HEK293 (cell line): ENCODE measurements around the gene NDUFV2.

Source experiments
- BCL11A ChIP-seq: fragments of 450-650 bp; formaldehyde crosslinking; IDR thresholded peaks from 2 replicates; pipeline ENCODE4 v1.5.1; 2016; ENCODE audit warnings: low read depth, missing biosample characterization, missing genetic modification characterization
- KLF1 ChIP-seq: fragments of 450-650 bp; formaldehyde crosslinking; IDR thresholded peaks from 2 replicates; pipeline ENCODE4 v1.5.1; 2016; ENCODE audit warnings: missing biosample characterization, missing genetic modification characterization
- SALL2 ChIP-seq: fragments of 450-650 bp; formaldehyde crosslinking; IDR thresholded peaks from 2 replicates; pipeline ENCODE4 v1.5.0; 2017; ENCODE audit warnings: missing biosample characterization, mild to moderate bottlenecking, missing genetic modification characterization, borderline replicate concordance
- YY1 ChIP-seq: fragments of 450-650 bp; formaldehyde crosslinking; IDR thresholded peaks from 2 replicates; pipeline ENCODE4 v1.5.1; 2018; ENCODE audit warnings: missing biosample characterization, missing genetic modification characterization
- ZNF121 ChIP-seq: fragments of 450-650 bp; formaldehyde crosslinking; IDR thresholded peaks from 2 replicates; pipeline ENCODE4 v1.5.1; 2016; ENCODE audit warnings: missing biosample characterization, missing genetic modification characterization
- ZNF350 ChIP-seq: fragments of 450-650 bp; formaldehyde crosslinking; IDR thresholded peaks from 2 replicates; pipeline ENCODE4 v1.5.0; 2017; ENCODE audit warnings: missing biosample characterization, mild to moderate bottlenecking, missing genetic modification characterization
- TF ChIP-seq, protein P1 (sequence below): fragments of 450-650 bp; formaldehyde crosslinking; IDR thresholded peaks from 2 replicates; pipeline ENCODE4 v1.5.1; 2016; ENCODE audit warnings: missing biosample characterization, missing genetic modification characterization

GRCh38 chr18:9104244-9104901 is 1.9 kb downstream of the NDUFV2 start:
- no peak for TF ChIP-seq KLF1 (tag by site-specific recombination)
- TF ChIP-seq SALL2 (tag by site-specific recombination) = no peak
- TF ChIP-seq, protein P1, sequence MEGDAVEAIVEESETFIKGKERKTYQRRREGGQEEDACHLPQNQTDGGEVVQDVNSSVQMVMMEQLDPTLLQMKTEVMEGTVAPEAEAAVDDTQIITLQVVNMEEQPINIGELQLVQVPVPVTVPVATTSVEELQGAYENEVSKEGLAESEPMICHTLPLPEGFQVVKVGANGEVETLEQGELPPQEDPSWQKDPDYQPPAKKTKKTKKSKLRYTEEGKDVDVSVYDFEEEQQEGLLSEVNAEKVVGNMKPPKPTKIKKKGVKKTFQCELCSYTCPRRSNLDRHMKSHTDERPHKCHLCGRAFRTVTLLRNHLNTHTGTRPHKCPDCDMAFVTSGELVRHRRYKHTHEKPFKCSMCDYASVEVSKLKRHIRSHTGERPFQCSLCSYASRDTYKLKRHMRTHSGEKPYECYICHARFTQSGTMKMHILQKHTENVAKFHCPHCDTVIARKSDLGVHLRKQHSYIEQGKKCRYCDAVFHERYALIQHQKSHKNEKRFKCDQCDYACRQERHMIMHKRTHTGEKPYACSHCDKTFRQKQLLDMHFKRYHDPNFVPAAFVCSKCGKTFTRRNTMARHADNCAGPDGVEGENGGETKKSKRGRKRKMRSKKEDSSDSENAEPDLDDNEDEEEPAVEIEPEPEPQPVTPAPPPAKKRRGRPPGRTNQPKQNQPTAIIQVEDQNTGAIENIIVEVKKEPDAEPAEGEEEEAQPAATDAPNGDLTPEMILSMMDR (tag by site-specific recombination) = no peak
- no peak for TF ChIP-seq BCL11A (tag by site-specific recombination)
- TF ChIP-seq YY1 = no peak
- TF ChIP-seq ZNF121 = no peak
- TF ChIP-seq ZNF350 (tag by site-specific recombination) = no peak
